Progenitor cell of endocrine pancreas (in vitro differentiated cells): ENCODE data around the gene CPB2. TPM values are rescaled to one million over a fixed set of nuclear protein-coding genes. Genes with fewer than 3 reads are reported as not detected.

Source experiments
- DNase-seq: peaks from one replicate; pipeline ENCODE4 v3.0.0; 2021; ENCODE audit warnings: low spot score; ENCODE audit not compliant: unreplicated experiment
- H3K27ac Mint-ChIP-seq: 2 replicates; pipeline ENCODE4 v1.8.0; 2021; ENCODE audit warnings: mild to moderate bottlenecking, moderate library complexity, mixed read lengths
- H3K27me3 Mint-ChIP-seq: 2 replicates; pipeline ENCODE4 v1.8.0; 2021; ENCODE audit warnings: mixed read lengths
- H3K36me3 Mint-ChIP-seq: 2 replicates; pipeline ENCODE4 v1.8.0; 2022; ENCODE audit warnings: mixed read lengths; ENCODE audit not compliant: insufficient read depth
- H3K4me1 Mint-ChIP-seq: 2 replicates; pipeline ENCODE4 v1.8.0; 2021; ENCODE audit warnings: low read depth, mixed read lengths
- H3K4me3 Mint-ChIP-seq: 2 replicates; pipeline ENCODE4 v1.8.0; 2021; ENCODE audit warnings: low read depth, mild to moderate bottlenecking, moderate library complexity, mixed read lengths
- H3K9me3 Mint-ChIP-seq: 2 replicates; pipeline ENCODE4 v1.8.0; 2021; ENCODE audit warnings: low read depth, mixed read lengths
- CTCF ChIP-seq: fragments of 200-600 bp; sonication (generic); IDR thresholded peaks from one replicate; pipeline ENCODE4 v1.5.0; 2021; ENCODE audit warnings: antibody characterized with exemption, mild to moderate bottlenecking; ENCODE audit not compliant: unreplicated experiment
- total RNA-seq: library from RNA; stranded (reverse); gene quantifications from 2 replicates; pipeline ENCODE4 v1.2.1, GENCODE V29; 2021

The CPB2 gene
- total RNA-seq, 1 donor from 2014 or later, result not detected

- no peaks in the 10 kb centered on the region for H3K4me1 Mint-ChIP-seq
- TF ChIP-seq CTCF, result no peak
- H3K9me3 Mint-ChIP-seq, result no peaks in the 10 kb centered on the region
- H3K4me3 Mint-ChIP-seq, result no peak overlapping the region
- H3K27me3 Mint-ChIP-seq, result no peaks in the 10 kb centered on the region
- no peak for DNase-seq
- H3K27ac Mint-ChIP-seq, result no peak overlapping the region
- H3K36me3 Mint-ChIP-seq, result peaks cover 13% of the 10 kb centered on the region
These were observed 92.4 kb downstream of the CPB2 start for GRCh38 chr13:46012404-46012803.

GRCh38 chr13:46010148-46010547 lies 94.7 kb downstream of the CPB2 start:
- no peaks in the 10 kb centered on the region for H3K27me3 Mint-ChIP-seq
- no peaks in the 10 kb centered on the region for H3K4me1 Mint-ChIP-seq
- TF ChIP-seq CTCF, result peak; percentile 45
- no peak overlapping the region for H3K4me3 Mint-ChIP-seq
- H3K9me3 Mint-ChIP-seq, result no peaks in the 10 kb centered on the region
- DNase-seq, result no peak
- peaks cover 11% of the 10 kb centered on the region for H3K36me3 Mint-ChIP-seq
- no peak overlapping the region for H3K27ac Mint-ChIP-seq

GRCh38 chr13:46008631-46009030 lies 96.2 kb downstream of the CPB2 start:
- no peak for TF ChIP-seq CTCF
- Mint-ChIP-seq H3K27ac (no peak overlapping the region), H3K9me3 (no peaks in the 10 kb centered on the region)

GRCh38 chr13:46006688-46007452 lies 98.0 kb downstream of the CPB2 start:
- TF ChIP-seq CTCF, result no peak
- Mint-ChIP-seq H3K9me3 (no peaks in the 10 kb centered on the region), H3K4me1 (no peaks in the 10 kb centered on the region), H3K4me3 (no peak overlapping the region), H3K27me3 (no peaks in the 10 kb centered on the region), H3K36me3 (peaks cover 19% of the 10 kb centered on the region), H3K27ac (no peak overlapping the region)
- no peak for DNase-seq

More at GRCh38 chr13:46008631-46009030, 96.2 kb downstream of the CPB2 start:
- DNase-seq, result no peak
- peaks cover 13% of the 10 kb centered on the region for H3K36me3 Mint-ChIP-seq
- no peaks in the 10 kb centered on the region for H3K4me1 Mint-ChIP-seq
- H3K4me3 Mint-ChIP-seq, result no peak overlapping the region
- no peaks in the 10 kb centered on the region for H3K27me3 Mint-ChIP-seq

GRCh38 chr13:46004491-46004890 lies 100.3 kb downstream of the CPB2 start:
- no peaks in the 10 kb centered on the region for H3K27me3 Mint-ChIP-seq
- H3K4me3 Mint-ChIP-seq, result no peak overlapping the region
- H3K27ac Mint-ChIP-seq, result no peak overlapping the region
- DNase-seq, result no peak
- no peak for TF ChIP-seq CTCF
- peaks cover 34% of the 10 kb centered on the region for H3K36me3 Mint-ChIP-seq
- no peaks in the 10 kb centered on the region for H3K9me3 Mint-ChIP-seq
- H3K4me1 Mint-ChIP-seq, result no peaks in the 10 kb centered on the region

Other genes with a start within 250 kb of the CPB2 start
- 61.4 and 65.9 TPM in 2 replicates for gene ZC3H13, start 52.3 kb downstream of the CPB2 start, total RNA-seq
- 8.3 and 17.0 TPM in 2 replicates for gene LCP1, start 77.1 kb upstream of the CPB2 start, total RNA-seq
- gene LRRC63, start 106.9 kb upstream of the CPB2 start, total RNA-seq, result 0.24 and 0.42 TPM in 2 replicates